GM15510 (cell line): ENCODE measurements around the gene ERMN.

Experiments
- POLR2A ChIP-seq: IDR thresholded peaks from 3 replicates; pipeline ENCODE4 v1.6.1; 2011; ENCODE audit warnings: borderline replicate concordance; ENCODE audit not compliant: insufficient read length; ENCODE audit errors: extremely low read depth

Gene ERMN

GRCh38 chr2:157336137-157337010 lies 10.8 kb upstream of the ERMN start:
- no peak for TF ChIP-seq POLR2A

GRCh38 chr2:157334797-157335196 lies 9.2 kb upstream of the ERMN start:
- no peak for TF ChIP-seq POLR2A

- TF ChIP-seq POLR2A, result no peak
Observed at GRCh38 chr2:157334335-157334734, 8.7 kb upstream of the ERMN start.

GRCh38 chr2:157333304-157334047 lies 7.9 kb upstream of the ERMN start:
- no peak for TF ChIP-seq POLR2A

- no peak for TF ChIP-seq POLR2A
Observed at GRCh38 chr2:157329524-157329923, 3.9 kb upstream of the ERMN start.

GRCh38 chr2:157327621-157328500 lies 2.2 kb upstream of the ERMN start:
- TF ChIP-seq POLR2A, result no peak

- TF ChIP-seq POLR2A, result no peak
Observed at GRCh38 chr2:157327200-157327599, 1.6 kb upstream of the ERMN start.

- TF ChIP-seq POLR2A, result no peak
Observed at GRCh38 chr2:157326698-157327097, 1.1 kb upstream of the ERMN start.

- TF ChIP-seq POLR2A, result no peak
Observed at GRCh38 chr2:157324331-157324843, 1.2 kb downstream of the ERMN start.

- TF ChIP-seq POLR2A, result no peak
Observed at GRCh38 chr2:157322432-157322831, 3.2 kb downstream of the ERMN start.

GRCh38 chr2:157321466-157321865 lies 4.2 kb downstream of the ERMN start:
- no peak for TF ChIP-seq POLR2A

GRCh38 chr2:157320409-157320808 lies 5.2 kb downstream of the ERMN start:
- no peak for TF ChIP-seq POLR2A

- TF ChIP-seq POLR2A, result no peak
Observed at GRCh38 chr2:157319795-157320194, 5.8 kb downstream of the ERMN start.

- no peak for TF ChIP-seq POLR2A
Observed at GRCh38 chr2:157318884-157319283, 6.7 kb downstream of the ERMN start.

GRCh38 chr2:157315901-157316300 lies 9.7 kb downstream of the ERMN start:
- no peak for TF ChIP-seq POLR2A
